ENCODE results near the gene ZNF132.
"Not testable (repeated sequence)": the region's sequence is repeated elsewhere in the genome, so short reads cannot be mapped to it uniquely, and the experiment has no call there.

ZNF132 gene

DNA sequence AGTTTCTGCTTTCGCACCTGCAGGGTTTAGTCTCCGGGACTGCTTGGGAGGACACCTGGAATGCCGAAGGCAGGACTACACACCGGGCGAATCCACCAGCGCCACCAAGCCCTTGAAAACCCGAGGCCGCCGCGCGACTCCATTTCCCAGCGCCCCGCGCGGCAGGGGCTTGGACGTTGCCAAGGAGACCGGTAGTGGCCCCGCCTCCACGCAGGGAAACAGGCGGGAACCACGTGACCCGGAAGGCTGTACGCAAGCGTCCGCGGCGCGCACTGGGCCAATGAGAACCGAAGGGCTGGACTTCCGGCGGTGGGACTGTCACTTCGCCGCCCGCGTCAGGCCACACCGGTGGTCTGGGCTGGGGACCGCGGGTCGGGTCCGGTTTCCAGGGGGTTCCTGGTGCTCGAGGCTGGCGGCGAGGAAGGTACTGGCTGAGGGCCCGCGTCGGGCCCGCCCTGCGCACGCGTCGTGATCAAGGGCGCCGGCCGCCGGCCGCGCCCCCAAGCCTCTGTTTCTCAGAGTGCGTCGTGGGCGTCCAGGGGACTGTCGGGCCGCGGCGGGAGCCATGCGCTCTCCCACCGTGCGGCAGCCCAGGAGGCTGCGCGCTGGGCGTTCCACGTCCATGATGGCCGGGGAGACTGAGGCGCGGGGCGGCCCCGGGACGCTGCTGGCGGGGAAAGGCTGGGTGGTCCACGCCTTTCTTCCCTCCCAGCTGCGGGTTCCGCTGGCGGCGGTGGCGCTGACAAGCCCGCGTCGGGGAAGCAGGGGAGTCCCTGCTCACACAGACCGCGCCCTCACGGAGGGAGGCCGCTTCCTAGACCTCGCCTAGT lies 27.0 kb upstream of the ZNF132 start, which contains the start of gene ZNF324:
Gene ZNF324, plus strand, starts transcription at position 321 of the 830 bp plus-strand sequence. CDS start 2,106 bp downstream, outside the sequence.
- DNase-seq, result peak; percentile 97 to 98

DNA sequence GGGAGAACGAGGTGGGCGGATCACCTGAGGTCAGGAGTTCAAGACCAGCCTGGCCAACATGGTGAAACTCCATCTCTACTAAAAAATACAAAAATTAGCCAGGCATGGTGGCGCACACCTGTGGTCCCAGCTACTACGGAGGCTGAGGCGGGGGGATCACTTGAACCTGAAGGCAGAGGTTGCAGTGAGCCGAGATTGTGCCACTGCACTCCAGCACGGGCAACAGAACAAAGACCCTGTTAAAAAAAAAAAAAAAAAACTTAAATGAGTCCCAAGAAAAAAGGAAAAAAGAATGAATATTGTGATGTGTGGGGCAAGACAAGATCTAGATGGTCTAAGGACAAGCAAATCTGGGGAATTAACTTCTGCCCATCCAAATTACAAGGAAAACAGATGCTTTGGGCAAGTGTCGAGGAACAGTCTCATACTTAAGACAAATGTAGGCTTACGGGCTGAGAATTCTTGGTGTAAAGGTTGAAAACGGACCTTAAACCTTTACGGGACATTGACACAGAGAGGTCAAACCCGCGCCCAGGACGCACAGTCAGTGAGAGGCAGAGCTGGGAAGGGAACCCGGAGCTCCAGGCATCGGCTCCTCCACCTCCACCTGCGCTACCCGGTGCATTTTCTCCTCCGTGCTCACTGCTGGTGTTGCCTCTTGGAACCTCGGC lies 26.3 kb upstream of the ZNF132 start:
- no peak for DNase-seq

DNA sequence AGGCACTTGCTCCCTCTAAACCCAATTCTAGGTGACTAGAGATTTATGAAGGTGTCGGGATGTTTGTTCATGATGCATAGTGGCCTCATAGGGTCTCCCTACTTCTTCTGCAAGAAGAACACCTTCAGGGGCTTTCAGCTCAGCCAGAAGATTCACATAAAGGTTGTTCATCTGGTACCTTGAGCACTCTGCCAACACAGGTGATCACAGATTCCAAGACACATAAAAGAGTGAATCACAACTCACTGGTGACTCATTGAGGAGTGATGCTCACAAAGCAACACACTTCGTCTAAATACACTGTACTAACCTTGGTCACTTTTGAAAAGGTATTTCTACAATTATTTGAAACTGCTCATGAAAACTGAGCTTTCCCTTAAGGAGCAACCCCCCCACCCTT lies 20.1 kb upstream of the ZNF132 start:
- DNase-seq, result no peak

DNA sequence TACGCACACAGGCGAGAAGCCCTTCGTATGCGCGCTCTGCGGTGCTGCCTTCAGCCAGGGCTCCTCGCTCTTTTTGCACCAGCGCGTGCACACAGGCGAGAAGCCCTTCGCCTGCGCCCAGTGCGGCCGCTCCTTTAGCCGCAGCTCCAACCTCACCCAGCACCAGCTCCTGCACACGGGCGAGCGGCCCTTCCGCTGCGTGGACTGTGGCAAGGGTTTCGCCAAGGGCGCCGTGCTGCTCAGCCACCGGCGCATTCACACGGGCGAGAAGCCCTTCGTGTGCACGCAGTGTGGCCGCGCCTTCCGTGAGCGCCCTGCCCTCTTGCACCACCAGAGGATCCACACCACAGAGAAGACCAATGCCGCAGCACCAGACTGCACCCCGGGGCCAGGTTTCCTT lies 16.2 kb upstream of the ZNF132 start:
- DNase-seq, result no peak

DNA sequence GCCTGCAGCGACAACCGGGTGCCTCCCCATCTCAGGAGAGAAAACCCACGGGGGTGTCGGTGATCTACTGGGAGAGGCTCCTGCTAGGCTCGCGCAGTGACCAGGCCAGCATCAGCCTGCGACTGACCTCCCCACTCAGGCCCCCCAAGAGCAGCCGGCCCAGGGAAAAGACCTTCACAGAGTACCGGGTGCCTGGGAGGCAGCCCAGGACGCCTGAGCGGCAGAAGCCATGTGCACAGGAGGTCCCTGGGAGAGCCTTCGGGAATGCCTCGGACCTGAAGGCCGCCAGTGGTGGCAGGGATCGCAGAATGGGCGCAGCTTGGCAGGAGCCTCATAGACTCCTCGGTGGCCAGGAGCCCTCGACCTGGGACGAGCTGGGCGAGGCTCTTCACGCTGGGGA lies 15.4 kb upstream of the ZNF132 start:
- DNase-seq, result no peak

DNA sequence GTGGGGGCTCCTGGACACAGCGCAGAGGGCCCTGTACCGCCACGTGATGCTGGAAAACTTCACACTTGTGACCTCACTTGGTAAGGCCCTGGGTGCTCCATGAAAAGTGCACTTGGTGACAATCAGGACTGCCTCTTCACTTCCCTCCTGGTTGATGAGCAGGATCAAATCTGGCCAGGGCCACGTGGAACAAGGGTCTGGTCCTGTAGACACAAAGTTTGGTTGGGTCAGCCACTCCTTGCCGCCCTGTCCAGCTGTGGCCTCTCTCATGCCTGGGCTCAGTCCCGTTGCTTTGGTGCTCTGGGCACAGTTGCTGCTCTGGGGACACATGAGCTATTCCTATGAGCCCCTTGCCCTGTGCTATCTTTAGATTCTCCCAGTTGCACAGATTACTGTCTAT lies 13.8 kb upstream of the ZNF132 start:
- no peak for DNase-seq

DNA sequence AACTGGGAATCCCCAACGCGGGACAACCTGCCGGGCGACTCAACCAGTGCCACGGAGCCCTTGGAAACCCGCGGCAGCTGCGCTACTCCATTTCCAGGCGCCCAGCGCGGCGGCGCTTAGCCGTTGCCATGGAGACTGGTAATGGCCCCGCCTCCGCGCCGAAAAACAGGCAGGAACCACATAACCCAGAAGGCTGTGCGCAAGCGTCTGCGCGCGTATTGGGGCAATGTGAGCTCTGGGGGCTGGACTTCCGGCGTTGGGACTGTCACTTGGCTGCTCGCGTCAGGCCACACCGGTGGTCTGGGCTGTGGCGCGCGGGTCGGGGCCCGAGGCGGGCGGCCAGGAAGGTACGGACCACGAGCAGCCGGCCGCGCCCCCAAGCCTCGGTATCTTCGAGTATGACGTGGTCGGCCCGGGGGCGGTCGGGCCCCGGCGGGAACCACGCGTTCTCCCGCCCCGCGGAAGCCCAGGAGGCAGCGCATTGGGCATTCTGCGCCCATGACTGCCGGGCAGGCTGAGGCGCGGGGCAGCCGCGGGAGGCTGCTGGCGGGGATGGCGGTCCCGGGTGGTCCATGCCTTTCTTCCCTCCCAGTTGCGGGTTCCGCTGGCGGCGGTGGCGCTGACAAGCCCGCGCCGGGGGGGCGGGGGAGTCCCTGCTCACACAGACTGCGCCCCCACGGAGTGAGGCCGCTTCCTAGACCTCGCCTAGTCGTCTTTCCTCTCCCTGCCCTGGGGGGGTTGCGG lies 11.6 kb upstream of the ZNF132 start, which contains the start of gene ZNF324B:
Gene ZNF324B, plus strand, starts transcription at position 265 of the 744 bp plus-strand sequence. CDS start 2,080 bp downstream, outside the sequence.
- DNase-seq, result peak; percentile 92 to 96

DNA sequence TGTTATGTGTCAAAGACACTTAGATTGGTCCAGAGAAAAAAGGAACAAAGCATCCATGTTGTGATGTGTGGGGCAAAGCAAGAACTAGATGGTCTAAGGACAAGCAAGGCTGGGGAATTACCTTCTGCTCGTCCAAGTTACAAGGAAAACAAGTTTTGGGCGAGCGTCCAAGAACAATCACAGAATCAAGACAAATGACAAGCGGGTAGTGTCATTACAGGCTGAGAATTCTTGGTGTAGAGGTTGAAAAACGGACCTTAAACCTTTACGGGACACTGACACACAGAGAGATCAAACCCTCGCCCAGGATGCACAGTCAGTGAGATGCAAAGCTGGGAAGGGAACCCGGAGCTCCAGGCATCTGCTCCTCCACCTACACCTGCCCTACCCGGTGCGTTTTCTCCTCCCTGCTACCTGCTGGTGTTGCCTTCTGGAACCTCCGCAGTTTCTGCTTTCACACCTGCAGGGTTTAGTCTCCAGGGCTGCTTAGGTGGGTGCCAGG lies 11.0 kb upstream of the ZNF132 start:
- no peak for DNase-seq

DNA sequence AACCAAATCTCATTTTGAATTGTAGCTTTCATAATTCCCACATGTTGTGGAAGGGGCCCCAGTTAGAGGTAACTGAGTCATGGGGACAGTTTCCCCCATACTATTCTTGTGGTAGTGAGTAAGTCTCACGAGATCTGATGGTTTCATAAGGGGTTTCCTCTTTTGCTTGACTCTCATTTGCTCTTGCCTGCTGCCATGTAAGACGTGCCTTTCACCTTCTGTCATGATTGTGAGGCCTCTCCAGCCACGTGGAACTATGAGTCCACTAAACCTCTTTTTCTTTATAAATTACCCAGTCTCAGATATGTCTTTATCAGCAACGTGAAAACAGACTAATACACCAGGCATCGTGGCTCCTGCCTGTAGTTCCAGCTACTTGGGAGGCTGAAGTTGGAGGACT lies 10.0 kb upstream of the ZNF132 start:
- DNase-seq, result not testable (repeated sequence)

DNA sequence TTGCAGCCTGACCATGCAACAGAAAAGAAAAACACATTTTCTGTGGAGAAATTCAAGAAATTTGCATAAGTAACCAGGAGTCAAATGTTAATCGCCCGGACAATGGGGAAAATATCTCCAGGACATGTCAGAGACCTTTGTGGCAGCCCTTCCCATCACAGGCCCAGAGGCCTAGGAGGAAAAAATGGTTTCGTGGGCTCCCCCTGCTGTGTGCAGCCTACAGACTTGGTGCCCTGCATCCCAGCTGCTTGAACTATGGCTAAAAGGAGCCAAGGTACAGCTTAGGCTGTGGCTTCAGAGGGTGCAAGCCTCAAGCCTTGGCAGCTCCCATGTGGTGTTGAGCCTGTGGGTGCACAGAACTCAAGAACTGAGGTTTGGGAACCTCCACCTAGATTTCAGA lies 8.9 kb upstream of the ZNF132 start:
- DNase-seq, result not testable (repeated sequence)

DNA sequence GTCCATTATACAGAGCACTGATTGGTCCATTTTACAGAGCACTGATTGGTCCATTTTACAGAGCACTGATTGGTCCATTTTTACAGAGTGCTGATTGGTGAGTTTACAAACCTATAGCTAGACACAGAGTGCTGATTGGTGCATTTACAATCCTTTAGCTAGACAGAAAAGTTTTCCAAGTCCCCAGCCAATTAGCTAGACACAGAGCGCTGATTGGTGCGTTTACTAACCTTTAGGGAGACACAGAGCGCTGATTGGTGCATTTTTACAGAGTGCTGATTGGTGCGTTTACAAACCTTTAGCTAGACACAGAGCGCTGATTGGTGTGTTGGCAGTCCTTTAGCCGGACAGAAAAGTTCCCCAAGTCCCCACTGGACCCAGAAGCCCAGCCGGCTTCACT lies 3.0 kb upstream of the ZNF132 start:
- not testable (repeated sequence) for DNase-seq

DNA sequence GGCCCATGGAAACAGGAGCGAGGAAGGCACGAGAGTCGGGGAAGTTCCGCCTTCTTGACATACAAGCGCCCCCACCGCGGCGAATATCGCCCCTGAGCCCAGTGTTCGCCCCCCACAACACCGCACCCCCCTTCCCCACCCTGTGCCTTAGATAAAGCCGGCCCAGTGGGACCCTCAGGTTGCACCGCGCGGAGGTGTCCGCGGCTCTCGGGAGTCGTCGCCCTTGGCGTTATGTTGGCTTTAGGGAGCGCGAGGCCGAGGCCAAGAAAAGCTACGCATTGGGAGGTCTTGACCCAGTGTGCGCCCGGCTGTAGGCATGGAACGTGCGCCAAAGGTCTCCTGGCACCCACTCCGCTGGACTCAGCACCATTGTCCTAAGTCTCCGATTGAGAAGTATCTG lies 603 bp upstream of the ZNF132 start:
- no peak for DNase-seq

DNA sequence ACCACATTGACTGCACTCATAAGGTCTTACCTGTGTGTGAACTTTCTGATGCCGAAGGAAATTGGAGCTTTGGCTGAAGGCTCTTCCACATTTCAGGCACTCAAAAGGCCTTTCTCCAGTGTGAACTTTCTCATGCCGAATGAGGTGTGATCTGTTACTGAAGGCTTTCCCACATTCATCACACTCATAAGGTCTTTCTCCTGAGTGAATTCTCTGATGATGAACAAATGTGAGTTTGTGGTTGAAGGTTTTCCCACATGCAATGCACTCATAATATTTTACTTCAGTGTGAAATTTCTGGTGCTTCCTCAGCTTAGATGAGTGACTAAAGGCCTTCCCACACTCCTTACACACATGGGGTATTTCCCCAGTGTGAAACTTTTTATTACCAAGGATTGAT lies 5.7 kb downstream of the ZNF132 start:
- DNase-seq, result no peak

DNA sequence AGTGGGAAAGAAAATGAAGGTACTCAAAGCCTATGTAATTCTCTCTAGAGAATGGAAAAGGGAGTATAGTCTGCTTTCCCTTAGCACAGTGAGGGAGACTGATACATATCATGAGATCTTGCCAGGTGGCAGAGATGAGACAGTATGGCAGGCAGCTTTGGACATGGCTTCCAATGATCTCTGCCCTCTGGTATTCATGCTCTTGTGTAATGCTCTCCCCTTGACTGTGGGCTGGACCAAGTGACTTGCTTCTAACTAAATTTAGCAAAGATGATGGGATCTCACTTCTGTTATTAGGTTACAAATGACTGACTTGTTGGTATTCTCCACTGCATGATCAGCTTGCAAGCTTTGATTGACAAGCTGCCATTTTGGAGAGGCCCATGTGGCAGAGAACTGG lies 10.2 kb downstream of the ZNF132 start:
- DNase-seq, result no peak

DNA sequence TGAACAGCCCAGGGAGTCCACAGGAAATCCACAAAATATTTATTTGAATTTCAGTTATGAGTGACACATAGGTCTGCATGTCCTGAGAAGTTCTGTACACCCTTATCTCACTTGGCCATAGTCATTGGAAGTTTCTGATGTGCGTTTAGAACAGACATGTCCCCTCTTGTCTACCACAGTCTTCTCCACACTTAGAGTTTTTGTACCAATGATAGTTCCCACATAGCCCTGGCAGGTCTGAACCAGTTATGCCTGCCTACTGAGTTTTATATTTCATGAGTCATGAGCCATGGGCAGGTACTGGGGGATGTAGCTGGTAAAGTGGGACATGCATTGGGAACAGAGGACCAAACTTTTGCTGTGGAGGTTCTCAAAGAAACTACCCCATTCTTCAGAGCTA lies 11.3 kb downstream of the ZNF132 start:
- no peak for DNase-seq

DNA sequence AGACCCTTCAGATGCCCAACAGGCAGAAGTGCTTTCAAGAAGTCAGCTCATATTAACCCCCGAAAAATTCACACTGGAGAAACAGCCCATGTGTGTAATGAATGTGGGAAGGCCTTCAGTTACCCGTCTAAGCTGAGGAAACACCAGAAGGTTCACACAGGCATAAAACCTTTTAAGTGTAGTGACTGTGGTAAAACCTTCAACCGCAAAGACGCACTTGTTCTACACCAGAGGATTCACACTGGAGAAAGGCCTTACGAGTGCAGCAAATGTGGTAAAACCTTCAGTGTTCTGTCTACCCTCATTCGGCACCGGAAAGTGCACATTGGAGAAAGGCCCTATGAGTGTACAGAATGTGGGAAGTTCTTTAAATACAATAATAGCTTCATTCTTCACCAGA lies 22.9 kb downstream of the ZNF132 start:
- no peak for DNase-seq

DNA sequence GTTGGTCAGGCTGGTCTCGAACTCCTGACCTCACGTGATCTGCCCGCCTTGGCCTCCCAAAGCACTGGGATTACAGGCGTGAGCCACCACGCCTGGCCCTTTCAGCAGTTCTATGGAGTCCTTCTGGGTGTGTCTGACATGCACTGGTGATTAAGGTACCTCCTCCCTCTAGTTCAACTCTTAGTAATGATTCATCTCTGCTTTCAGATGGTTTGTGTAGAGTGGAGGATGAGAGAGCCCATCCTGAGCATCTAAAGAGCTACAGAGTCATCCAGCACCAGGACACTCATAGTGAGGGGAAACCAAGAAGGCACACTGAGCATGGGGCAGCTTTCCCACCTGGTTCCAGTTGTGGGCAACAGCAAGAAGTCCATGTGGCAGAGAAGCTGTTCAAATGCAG lies 23.3 kb downstream of the ZNF132 start:
- no peak for DNase-seq

DNA sequence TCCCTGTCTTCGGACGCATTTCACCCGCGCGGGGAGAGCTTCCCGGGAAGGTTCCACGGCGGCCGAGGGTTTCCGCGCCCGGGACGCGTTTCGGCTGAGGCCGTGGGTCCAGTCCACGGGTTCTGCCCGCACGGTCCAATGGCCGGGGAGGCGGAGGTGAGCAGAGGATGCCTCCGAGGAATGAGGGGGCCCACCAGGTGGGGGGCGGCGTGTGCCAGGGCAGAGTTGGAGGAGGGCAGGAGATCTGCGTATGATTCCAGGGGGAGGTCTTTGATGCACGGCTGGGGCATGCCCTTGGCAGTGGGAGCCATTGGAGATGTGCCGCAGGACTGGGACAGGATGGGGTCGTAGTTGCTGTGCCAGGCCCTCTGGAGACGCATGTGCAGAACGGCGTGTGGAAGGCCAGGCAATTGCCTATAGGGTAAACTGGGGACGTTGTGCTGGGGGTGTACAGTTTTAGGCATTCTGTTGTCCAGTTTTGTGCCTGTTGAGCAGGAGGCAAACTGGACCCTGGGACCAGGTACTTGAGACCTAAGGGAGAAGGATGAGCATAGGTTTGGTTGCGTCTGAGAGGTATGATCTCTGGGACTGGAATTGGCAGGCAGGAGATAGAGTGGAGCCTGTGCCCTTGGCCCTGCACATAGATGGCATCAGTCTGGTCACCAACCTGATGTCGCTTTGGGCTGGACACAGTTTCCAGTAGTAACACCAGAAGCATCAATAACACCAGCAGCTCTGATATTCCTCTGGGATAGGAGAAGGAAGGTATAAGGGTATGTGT lies 30.8 kb downstream of the ZNF132 start:
- DNase-seq, result no peak

DNA sequence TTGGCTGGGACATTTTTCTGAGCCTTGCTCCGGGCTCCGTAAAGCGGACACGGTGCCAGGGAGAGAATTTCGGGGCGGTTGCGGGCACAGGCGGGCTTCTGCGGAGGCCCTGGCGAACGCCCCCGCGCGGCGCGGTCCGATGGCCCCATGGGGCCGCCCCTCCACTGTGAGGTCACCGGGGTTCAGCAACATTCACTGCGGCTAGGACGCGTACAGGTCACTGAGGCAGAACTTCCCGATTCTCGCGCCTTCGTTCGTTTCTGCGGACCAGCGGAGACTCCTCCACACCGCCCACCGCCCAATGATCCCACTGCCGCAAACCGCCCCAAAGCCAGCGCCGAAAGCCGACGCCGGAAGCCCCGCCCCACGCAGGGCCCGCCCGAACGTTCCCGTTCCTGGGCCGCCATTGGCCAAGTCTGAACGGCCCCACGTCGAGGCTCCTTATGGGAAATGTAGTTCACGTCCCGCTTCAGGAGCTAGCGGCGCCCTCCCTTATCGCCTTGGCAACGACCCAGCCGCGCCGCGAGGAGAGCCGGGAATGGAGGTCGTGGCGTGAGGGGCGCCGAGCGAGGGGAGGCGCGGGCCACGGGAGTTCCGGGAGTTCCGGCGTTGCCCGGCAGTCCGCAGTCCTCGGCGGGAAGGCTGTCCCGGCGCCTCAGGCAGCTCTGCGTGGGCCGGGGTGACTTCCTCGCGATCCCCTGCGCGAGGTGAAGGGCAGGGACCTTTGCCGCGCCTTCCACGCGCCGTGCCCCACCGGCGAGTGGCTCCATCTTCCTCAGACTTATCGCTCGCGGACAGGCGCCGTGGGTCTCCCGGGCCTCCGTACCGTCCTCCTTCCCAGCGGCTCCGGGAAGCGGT lies 31.6 kb downstream of the ZNF132 start, which contains the start of gene ZNF584:
Gene ZNF584, plus strand, starts transcription at position 498 of the 858 bp plus-strand sequence. CDS start 499 bp downstream, outside the sequence.
- DNase-seq, result peak; percentile 93 to 94

DNA sequence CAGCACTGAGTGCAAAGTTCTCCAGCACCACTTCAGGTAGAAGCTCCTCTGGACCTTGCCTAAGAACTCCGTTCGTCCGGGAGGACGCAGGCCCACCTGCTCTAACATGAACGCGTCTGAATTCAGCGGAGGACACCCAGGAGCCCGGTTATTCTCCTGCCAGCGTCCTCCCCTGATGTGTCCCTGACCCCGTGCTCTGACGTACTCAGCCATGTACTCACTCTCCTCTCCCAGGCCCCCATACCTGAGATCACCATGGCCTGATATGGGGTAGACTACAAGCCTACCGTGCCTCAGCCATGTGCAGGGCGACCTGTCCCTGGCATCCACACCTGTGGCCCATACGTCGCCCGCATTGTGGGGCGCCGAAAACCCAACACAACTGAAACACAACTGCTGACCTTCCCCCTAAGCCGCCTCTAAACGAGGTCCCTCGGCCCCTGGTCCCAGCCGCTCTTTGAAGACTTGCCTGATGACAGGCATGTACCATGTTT lies 32.2 kb downstream of the ZNF132 start:
- DNase-seq, result no peak

Data from hippocampal formation (tissue), 2 donors.